D721Med (cell line): ENCODE data around the gene KIAA1328.
"Not testable (repeated sequence)": the region's sequence is repeated elsewhere in the genome, so short reads cannot be mapped to it uniquely, and the experiment has no call there.

Source experiments
- DNase-seq: peaks from one replicate; pipeline ENCODE4 v3.0.0; 2011; ENCODE audit warnings: low spot score; ENCODE audit not compliant: insufficient read length
- FAIRE-seq: peaks from 2 replicates; lab custom pipeline; 2011; peaks lifted over from hg19 to GRCh38; lab: Jason Lieb, UNC
- CTCF ChIP-seq: IDR thresholded peaks from 2 replicates; pipeline ENCODE4 v1.5.1; 2012; ENCODE audit warnings: mild to moderate bottlenecking, control low read depth; ENCODE audit not compliant: insufficient read depth; ENCODE audit errors: missing control alignments

Gene KIAA1328

GRCh38 chr18:36901277-36901701 is 72.4 kb downstream of the KIAA1328 start:
- no peak for TF ChIP-seq CTCF
- DNase-seq, result no peak
- FAIRE-seq, result peak; percentile 21

GRCh38 chr18:36903215-36903928 is 74.4 kb downstream of the KIAA1328 start:
- no peak for TF ChIP-seq CTCF
- FAIRE-seq, result no peak
- DNase-seq, result no peak

- DNase-seq (no peak), FAIRE-seq (peak; percentile 21)
- no peak for TF ChIP-seq CTCF
These were observed 76.6 kb downstream of the KIAA1328 start for GRCh38 chr18:36905571-36905970.

GRCh38 chr18:36909282-36909681 is 80.4 kb downstream of the KIAA1328 start:
- not testable (repeated sequence) for FAIRE-seq, DNase-seq

GRCh38 chr18:36912887-36913286 is 84.0 kb downstream of the KIAA1328 start:
- FAIRE-seq, result no peak
- no peak for DNase-seq
- no peak for TF ChIP-seq CTCF

GRCh38 chr18:36917907-36918306 is 89.0 kb downstream of the KIAA1328 start:
- TF ChIP-seq CTCF, result no peak
- FAIRE-seq, result peak; percentile 69
- DNase-seq, result no peak

- TF ChIP-seq CTCF, result no peak
- DNase-seq, result no peak
- peak; percentile 32 for FAIRE-seq
These were observed 100.7 kb downstream of the KIAA1328 start for GRCh38 chr18:36929601-36930000.

GRCh38 chr18:36931106-36931505 is 102.2 kb downstream of the KIAA1328 start:
- TF ChIP-seq CTCF, result no peak
- no peak for FAIRE-seq

More at GRCh38 chr18:36931106-36931505, 102.2 kb downstream of the KIAA1328 start:
- DNase-seq, result no peak
